HS-5 (cell line): ENCODE data around the gene ANKH.

ENCODE experiments used
- DNase-seq: peaks from one replicate; pipeline ENCODE4 v3.0.0-alpha.2; 2012; ENCODE audit warnings: low read depth

The ANKH gene

DNA sequence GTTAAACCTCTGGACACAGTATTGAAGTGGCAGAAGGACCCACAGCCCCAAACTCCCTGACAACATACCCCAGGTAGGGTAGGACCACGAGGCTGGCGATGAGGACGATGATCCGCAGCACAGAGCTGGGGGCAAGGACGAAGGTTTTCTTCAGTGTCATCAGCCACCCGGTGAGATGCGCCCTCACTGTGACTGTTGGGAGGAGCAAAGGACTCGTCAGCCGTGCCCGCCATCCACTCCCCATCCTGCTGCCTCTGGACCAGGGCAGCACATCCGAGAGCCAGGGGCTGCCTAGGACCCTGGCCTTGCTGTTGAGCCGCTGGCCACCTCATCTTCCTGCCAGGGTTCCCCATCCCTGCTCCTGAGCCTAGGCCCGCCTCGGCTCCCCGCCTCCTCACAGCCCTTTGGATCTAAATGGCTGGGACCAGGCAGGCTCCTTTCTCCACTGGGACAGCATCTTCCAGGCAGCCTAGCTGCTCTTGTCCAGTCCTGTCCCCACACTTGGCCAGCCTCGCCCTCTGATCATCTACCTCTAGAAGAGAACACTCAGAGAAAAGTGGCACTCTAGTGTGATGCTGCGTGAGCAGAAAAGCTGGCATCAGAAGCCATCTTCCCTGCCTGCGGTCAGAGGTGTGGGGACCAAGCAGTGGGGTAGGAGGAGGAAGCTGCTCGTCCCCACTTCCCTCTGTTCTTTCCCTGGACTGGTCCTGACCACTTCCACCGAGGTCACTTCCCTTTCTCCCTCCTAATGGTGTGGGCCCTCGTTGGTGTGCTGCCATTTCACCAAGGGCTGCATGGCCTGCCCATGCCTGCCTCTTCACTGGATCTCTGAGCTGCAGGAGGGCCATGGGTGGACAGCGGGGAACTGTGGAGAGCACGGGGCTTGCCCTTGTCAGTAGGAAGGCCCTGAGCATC, 157.8 kb downstream of the ANKH start:
- DNase-seq = no peak

DNA sequence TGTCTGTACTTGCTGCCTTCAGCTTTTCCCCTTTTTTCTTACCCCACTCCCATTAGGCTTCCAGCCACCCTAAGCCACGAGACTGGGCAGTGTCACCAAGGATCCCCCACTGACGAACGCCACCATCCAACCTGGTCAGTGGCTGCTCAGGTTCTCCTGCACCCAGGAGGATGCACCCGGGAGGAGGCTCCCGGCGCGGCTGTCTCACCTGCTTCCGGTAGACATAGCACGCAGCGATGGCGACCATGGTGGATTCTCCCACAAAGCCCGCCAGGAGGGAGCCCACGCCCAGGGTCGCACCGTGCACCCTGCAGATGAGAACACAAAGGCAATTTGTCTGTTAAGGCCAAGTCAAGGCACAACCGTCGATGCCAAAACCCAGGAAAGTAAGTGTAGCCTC, 158.9 kb downstream of the ANKH start:
- no peak for DNase-seq

DNA sequence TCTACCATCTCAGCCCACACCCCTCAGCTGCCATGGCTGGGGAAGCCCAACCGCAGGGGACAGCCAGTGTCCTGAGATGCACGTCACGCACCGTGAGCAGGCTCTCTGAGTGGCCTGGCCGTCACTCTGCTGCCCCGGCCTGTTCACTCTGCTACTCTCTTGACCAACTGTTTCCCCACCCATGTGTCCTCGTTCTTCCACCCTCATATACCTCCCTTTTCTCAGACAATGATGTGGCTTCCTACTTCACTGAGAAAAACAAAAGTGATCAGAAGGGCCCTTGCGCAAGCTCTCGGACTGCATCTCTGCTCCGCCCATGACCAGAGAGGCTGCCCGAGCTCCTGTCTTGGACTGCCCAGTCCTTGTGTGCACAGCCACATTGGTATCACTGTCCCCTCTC, 159.4 kb downstream of the ANKH start:
- no peak for DNase-seq

DNA sequence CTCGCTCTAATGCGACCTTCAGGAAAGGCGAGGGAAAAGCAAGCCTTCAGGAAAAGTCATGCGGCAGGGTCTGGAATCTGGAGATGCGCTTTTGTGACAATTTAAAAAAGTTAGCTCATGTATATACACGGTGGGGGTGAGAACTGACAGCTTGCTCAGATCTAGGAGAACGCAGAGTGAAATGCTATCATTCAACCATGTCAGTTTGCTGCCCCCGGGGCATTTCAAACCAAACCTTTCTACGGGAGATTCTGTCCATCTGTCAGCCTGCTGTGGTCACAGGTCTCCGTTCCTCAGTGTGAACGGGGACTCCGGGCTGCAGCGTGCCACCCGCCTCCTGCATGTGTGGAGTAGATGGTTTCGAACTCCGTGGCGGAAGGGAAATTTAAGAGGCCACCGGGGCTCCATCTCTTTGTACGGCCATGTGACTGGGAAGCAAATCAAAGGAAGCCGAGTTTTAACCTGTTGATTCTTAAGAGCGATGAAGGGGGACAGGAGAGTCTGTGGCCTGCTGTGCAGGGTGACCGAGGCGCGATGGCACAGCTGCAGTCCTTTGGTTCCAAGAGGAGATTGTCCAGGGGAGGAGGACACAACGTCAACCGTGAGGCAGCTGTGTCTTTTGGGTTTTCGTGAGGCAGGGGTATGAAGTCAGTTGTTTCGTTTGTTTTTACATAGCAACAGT, 161.1 kb downstream of the ANKH start:
- DNase-seq = no peak

- no peak for DNase-seq
These were observed 163.0 kb downstream of the ANKH start for GRCh38 chr5:14708551-14708950.

- no peak for DNase-seq
These were observed 163.7 kb downstream of the ANKH start for GRCh38 chr5:14707811-14708390.

DNA sequence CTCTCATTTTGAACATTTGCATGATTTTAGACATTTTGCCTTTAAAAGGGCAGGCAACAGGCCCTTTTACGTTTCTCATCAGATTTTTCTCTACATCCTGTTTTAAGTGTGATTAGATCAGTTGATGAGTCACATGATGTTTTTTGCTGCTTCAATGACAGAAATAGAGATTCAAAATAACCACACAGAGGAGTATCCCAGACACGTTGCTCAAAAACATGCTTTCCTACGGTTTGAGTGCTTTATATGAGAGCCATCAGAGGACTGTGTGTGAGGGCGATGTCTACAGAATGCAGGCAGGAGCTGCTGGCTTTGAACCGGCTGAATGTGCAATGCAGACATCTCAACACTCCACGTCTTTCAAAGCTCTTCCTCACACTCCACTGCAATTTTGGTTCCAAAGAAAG, 165.0 kb downstream of the ANKH start:
- no peak for DNase-seq

GRCh38 chr5:14705556-14705955, 166.0 kb downstream of the ANKH start:
- no peak for DNase-seq

DNA sequence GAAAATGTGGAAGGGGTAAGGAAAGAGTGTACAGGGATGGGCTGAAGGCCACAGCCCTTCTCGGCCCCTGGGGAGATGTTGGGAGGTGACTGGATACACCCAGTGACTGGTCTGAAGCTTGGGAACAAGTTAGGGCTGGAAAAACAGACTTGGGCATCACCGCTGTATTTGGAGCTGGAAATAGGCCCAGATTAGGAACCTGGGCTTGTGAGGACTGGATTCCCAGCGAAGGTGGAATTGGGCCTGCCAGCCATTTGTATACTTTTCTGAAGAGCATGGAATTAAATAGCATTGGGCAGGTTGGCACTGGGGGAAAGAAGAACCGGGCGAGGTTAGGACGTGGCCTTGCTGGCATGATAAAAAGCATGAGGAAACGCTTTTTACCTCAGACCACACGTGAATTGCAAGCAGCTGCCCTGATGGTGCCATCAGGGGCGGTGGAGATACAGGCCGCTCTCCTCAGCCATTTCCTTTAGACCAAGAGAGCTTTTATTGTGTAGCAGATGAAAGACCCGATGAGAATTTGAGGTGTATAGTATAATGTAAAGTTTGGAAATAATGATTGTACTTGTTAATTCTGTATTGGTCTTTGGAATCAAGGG, 169.2 kb downstream of the ANKH start:
- no peak for DNase-seq

DNA sequence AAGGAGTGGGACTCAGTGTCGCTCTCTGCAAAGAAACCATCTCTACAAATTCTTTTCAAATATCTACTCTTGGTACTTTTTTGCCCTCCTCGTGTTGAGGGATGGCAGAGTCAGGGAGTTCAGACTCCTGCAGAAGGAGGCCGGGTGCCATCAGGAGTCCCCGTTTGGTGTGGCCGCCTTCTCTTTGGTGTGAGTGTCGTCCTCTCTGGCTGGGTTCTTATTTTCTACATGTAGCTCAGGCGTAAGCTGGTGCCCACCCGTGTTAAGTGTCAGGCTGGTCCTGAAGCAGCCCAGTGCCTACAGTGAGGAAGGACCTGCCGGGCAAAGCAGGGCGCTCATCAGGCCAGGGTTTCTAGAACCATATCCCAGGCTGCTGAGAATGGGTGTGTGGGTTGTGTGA, 170.0 kb downstream of the ANKH start:
- DNase-seq = no peak

- no peak for DNase-seq
These were observed 170.8 kb downstream of the ANKH start for GRCh38 chr5:14700478-14701436.

- no peak for DNase-seq
These were observed 171.7 kb downstream of the ANKH start for GRCh38 chr5:14699807-14700400.

- no peak for DNase-seq
These were observed 172.4 kb downstream of the ANKH start for GRCh38 chr5:14699159-14699558.

- DNase-seq = no peak
These were observed 173.1 kb downstream of the ANKH start for GRCh38 chr5:14698495-14698894.

- no peak for DNase-seq
These were observed 174.7 kb downstream of the ANKH start for GRCh38 chr5:14696851-14697250.

DNA sequence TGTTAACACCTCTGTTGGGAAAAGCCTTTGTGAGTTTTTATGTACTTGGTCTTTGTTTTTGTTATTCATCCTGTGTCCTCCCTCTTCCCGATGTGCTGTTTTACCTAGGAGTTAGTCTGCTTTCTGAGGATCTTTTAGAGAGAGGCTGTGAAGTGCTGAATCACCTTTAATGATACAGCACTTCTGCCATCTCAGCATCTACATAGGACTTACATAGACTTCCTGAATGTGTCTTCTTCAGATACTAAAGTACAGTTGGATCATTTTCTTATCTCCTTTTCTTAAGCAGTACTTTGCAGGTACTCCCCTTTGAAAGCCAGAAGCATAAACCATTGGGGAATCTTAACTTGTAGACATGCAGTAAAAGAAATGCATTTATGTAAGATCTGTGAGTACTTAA, 175.5 kb downstream of the ANKH start:
- DNase-seq = no peak

GRCh38 chr5:14695152-14695551, 176.4 kb downstream of the ANKH start:
- no peak for DNase-seq

DNA sequence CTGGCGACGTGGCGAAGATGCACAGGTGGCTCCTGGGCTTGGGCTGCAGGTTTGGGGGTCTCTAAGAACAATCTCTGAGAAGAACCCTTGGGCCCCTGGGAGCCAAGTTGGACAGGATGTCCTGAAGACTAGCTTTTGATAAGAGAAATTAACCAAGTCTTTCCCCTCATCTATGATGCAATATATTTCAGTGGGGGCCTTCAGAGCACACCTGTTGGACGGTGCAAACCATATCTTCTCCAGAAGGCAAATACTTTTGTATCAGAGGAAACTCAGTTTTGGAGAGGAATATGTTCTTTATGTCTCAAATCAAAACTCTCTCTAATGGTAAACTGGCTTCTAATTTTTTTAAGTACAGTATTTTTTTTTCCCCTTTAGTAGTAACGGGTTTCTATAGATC, 178.5 kb downstream of the ANKH start:
- DNase-seq = no peak

- DNase-seq = no peak
These were observed 184.4 kb downstream of the ANKH start for GRCh38 chr5:14687023-14687665.

- no peak for DNase-seq
These were observed 185.1 kb downstream of the ANKH start for GRCh38 chr5:14686517-14686916.

GRCh38 chr5:14685757-14686156, 185.8 kb downstream of the ANKH start:
- DNase-seq = no peak
